Osteoblast (primary cell): ENCODE measurements around the gene POLR2H. TPM values are rescaled to one million over a fixed set of nuclear protein-coding genes. Genes with fewer than 3 reads are reported as not detected.
A peak's percentile ranks its signal among the peaks of the same experiment; 100 is the strongest.

Experiments used
- DNase-seq: peaks from one replicate; pipeline ENCODE4 v3.0.0; 2011; ENCODE audit warnings: low spot score, mixed read lengths; ENCODE audit not compliant: insufficient read length; ENCODE audit errors: missing footprints
- H2AFZ ChIP-seq: 2 replicates; pipeline ENCODE4 v1.6.0; 2011; ENCODE audit warnings: mild to moderate bottlenecking, low read length
- H3K27ac ChIP-seq: 2 replicates; pipeline ENCODE4 v1.5.1; 2011; ENCODE audit warnings: mild to moderate bottlenecking, low read depth, low read length, moderate library complexity
- H3K27me3 ChIP-seq: 2 replicates; pipeline ENCODE4 v1.6.0; 2012; ENCODE audit warnings: mild to moderate bottlenecking, control low read depth, inconsistent platforms, low read length, moderate library complexity; ENCODE audit not compliant: insufficient read depth
- H3K36me3 ChIP-seq: 2 replicates; pipeline ENCODE4 v1.5.1; 2011; ENCODE audit warnings: mild to moderate bottlenecking, low read length, control low read depth, moderate library complexity; ENCODE audit not compliant: insufficient read depth
- H3K4me1 ChIP-seq: 2 replicates; pipeline ENCODE4 v1.5.1; 2011; ENCODE audit warnings: mild to moderate bottlenecking, low read length, control low read depth, moderate library complexity; ENCODE audit not compliant: insufficient read depth
- H3K4me2 ChIP-seq: 2 replicates; pipeline ENCODE4 v1.6.0; 2011; ENCODE audit warnings: mild to moderate bottlenecking, low read length; ENCODE audit not compliant: insufficient read depth
- H3K4me3 ChIP-seq: fragments of 200-600 bp; sonication (generic); 3 replicates; pipeline ENCODE4 v1.5.1; 2012; ENCODE audit warnings: mild to moderate bottlenecking, low read length, inconsistent platforms; ENCODE audit not compliant: insufficient read depth
- H3K79me2 ChIP-seq: 2 replicates; pipeline ENCODE4 v1.6.0; 2012; ENCODE audit warnings: mild to moderate bottlenecking, low read length, control low read depth, inconsistent platforms; ENCODE audit not compliant: insufficient read depth
- H3K9me3 ChIP-seq: 2 replicates; pipeline ENCODE4 v1.5.1; 2011; ENCODE audit warnings: low read depth, low read length, control low read depth
- H4K20me1 ChIP-seq: 2 replicates; pipeline ENCODE4 v1.6.0; 2012; ENCODE audit warnings: mild to moderate bottlenecking, low read length, control low read depth; ENCODE audit not compliant: insufficient read depth
- total RNA-seq: library from RNA; depleted of rRNA; stranded (reverse); fragments of >200 nt; gene quantifications from 2 replicates; pipeline ENCODE4 v1.2.3, GENCODE V29; 2012
- TF ChIP-seq, protein P1 (sequence below): IDR thresholded peaks from 2 replicates; pipeline ENCODE4 v1.5.1; 2011; ENCODE audit warnings: mild to moderate bottlenecking, low read depth, low read length, moderate library complexity; ENCODE audit errors: extremely low read depth

Gene POLR2H
- total RNA-seq, 1 donor = 61.2 TPM

DNA sequence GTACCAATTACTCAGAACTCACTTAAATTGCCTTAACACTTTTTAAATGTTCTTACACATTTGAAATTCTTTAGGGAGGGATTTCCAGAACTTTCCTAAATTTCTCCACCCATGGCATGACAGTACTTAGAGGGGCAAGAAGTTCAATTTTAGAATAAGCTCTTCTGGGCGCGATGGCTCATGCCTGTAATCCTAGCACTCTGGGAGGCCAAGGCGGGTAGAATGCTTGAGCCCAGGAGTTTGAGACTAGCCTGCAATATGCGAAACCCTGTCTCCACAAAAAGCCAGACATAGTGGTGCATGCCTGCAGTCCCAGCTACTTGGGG lies 13.5 kb upstream of the POLR2H start:
- no peaks in the 10 kb centered on the region for H3K79me2 ChIP-seq
- no peaks in the 10 kb centered on the region for H3K27me3 ChIP-seq
- no peak overlapping the region for H3K4me2 ChIP-seq
- peaks cover 5% of the 10 kb centered on the region for H4K20me1 ChIP-seq
- DNase-seq = peak; percentile 13
- no peak overlapping the region for H3K27ac ChIP-seq
- no peak overlapping the region for H2AFZ ChIP-seq
- no peaks in the 10 kb centered on the region for H3K9me3 ChIP-seq
- TF ChIP-seq, protein P1, sequence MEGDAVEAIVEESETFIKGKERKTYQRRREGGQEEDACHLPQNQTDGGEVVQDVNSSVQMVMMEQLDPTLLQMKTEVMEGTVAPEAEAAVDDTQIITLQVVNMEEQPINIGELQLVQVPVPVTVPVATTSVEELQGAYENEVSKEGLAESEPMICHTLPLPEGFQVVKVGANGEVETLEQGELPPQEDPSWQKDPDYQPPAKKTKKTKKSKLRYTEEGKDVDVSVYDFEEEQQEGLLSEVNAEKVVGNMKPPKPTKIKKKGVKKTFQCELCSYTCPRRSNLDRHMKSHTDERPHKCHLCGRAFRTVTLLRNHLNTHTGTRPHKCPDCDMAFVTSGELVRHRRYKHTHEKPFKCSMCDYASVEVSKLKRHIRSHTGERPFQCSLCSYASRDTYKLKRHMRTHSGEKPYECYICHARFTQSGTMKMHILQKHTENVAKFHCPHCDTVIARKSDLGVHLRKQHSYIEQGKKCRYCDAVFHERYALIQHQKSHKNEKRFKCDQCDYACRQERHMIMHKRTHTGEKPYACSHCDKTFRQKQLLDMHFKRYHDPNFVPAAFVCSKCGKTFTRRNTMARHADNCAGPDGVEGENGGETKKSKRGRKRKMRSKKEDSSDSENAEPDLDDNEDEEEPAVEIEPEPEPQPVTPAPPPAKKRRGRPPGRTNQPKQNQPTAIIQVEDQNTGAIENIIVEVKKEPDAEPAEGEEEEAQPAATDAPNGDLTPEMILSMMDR = no peak
- H3K4me3 ChIP-seq = no peak overlapping the region
- peaks cover 10% of the 10 kb centered on the region for H3K36me3 ChIP-seq
- peaks cover 6% of the 10 kb centered on the region for H3K4me1 ChIP-seq

DNA sequence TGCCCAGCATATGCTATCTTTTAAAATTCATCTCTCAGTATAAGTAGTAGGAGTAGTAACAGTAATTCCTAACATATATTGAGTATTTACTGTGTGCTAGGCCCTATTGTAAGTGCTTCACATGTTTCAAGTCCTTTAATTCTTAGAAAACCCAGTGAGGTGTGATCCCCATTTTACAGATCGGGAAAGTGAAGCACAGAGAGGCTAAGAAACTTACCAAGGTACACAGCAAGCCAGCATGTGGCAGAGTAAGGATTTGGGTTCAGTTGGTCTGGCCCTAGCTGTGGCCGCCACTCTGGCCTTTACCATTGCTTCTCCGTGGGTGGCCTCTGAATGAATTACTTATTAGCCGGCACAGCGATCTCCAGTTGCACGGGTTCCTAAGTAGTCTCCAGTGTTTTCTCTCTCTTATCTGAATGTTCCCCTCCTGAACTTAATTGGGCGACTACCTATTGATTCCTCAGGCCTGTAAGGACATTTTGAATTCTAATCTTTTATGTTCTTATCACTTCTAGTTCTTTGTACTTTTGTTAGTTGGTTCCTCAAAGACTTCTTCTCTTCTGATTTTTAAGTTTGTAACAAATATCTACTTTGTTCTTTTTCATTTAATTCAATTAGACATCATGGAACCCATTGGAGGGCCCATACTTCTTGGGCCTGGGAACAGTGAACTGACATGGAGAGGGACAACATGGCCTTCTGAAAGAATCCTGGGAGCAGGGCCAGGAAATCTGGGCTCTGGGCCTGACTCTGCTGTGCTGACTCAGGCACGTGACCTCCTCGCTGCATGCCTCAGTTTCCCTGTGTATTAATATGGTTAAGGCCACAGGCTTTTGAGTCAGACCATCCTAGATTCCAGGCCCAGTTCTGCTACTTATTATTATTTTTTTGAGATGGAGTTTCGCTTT lies 11.7 kb upstream of the POLR2H start:
- Histone ChIP-seq H3K79me2 (no peaks in the 10 kb centered on the region), H3K36me3 (peaks cover 3% of the 10 kb centered on the region), H3K4me2 (no peak overlapping the region), H3K27ac (no peak overlapping the region), H2AFZ (no peak overlapping the region), H3K27me3 (no peaks in the 10 kb centered on the region), H3K9me3 (no peaks in the 10 kb centered on the region), H3K4me3 (no peak overlapping the region), H3K4me1 (peaks cover 6% of the 10 kb centered on the region), H4K20me1 (peaks cover 4% of the 10 kb centered on the region)
- TF ChIP-seq, protein P1 = no peak
- DNase-seq = peak; percentile 89

DNA sequence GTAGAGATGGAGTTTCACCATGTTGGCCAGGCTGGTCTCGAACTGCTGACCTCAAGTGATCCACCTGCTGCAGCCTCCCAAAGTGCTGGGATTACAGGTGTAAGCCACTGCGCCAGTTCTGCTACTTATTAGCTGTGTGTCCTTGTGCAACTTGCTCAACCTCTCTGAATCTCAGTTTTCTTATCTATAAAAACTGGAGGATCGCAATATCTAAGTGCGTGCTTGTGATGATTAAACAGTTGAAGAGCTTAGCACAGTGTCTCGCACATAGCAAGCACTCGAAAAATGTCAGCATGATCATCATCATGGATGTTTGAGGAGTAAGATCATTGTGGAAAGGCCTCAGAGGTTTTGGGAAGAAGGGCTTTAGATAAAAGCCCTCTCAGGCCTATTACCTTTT lies 10.9 kb upstream of the POLR2H start:
- Histone ChIP-seq H3K27ac (no peak overlapping the region), H3K4me1 (peaks cover 7% of the 10 kb centered on the region), H3K36me3 (peaks cover 3% of the 10 kb centered on the region), H3K9me3 (no peaks in the 10 kb centered on the region), H3K79me2 (no peaks in the 10 kb centered on the region), H4K20me1 (peaks cover 8% of the 10 kb centered on the region), H3K4me2 (no peak overlapping the region), H3K4me3 (no peak overlapping the region), H3K27me3 (no peaks in the 10 kb centered on the region), H2AFZ (no peak overlapping the region)
- TF ChIP-seq, protein P1 = no peak
- peak; percentile 42 for DNase-seq

DNA sequence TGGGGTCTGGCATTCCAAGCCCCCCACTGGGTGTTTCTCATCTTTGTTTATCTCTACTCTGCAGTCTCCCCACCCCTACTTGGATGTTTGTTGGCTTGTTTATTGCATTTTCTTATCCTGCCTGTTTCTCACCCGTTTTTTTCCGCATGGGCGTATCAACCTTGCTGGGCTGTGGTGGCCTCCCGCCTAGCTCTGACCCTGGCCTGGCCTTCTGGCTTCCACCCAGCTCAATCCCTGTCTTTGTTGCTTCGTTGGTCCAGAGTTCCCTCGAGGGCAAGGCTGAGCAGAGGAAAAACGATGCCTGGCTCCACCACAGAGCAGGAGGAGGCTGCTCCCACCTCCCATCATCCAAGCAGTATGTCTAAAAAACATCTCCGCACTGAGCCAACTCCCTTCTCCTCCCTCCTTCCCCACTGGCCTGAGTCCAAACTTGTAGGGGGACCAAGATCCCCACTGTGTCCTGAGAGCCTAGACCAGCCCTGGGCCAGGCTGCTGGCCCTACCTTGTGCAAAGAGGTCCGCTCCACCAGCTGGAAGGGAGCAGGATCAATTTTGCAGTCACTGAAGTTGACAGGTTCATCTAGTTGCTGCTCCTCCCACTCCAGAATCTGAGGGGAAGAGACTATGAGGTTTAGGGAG lies 9.9 kb upstream of the POLR2H start:
- H3K9me3 ChIP-seq = no peaks in the 10 kb centered on the region
- no peak overlapping the region for H3K4me2 ChIP-seq
- H3K27me3 ChIP-seq = no peaks in the 10 kb centered on the region
- H4K20me1 ChIP-seq = peaks cover 8% of the 10 kb centered on the region
- H3K36me3 ChIP-seq = peaks cover 3% of the 10 kb centered on the region
- H3K79me2 ChIP-seq = no peaks in the 10 kb centered on the region
- peaks cover 8% of the 10 kb centered on the region for H3K4me1 ChIP-seq
- H3K27ac ChIP-seq = no peak overlapping the region
- H3K4me3 ChIP-seq = no peak overlapping the region
- H2AFZ ChIP-seq = no peak overlapping the region
- DNase-seq = peak; percentile 29
- TF ChIP-seq, protein P1 = no peak
